Adrenal gland (tissue), 12 donors: ENCODE results near the gene ARMH3. TPM values are rescaled to one million over a fixed set of nuclear protein-coding genes. Genes with fewer than 3 reads are reported as not detected.
A peak's percentile ranks its signal among the peaks of the same experiment; 100 is the strongest.

Experiments
- DNase-seq, 7 donors: peaks; one replicate each; pipeline ENCODE4 v3.0.0-alpha.2; 2019 to 2020
- H3K27ac ChIP-seq, 5 donors: fragments of 200-600 bp; sonication (generic) in 4 of 5; 1 replicate in 3 of 5; 2 replicates in 2 of 5; pipeline versions ENCODE4 v1.5.1 to v1.8.0; 2016 to 2020; ENCODE audit warnings: mild to moderate bottlenecking in 1 of 5
- H3K27me3 ChIP-seq: fragments of 200-600 bp; 2 replicates; pipeline ENCODE4 v1.8.0; 2021
- H3K36me3 ChIP-seq, 2 donors: fragments of 200-600 bp; replicated peaks in 1 of 2; 1 replicate in 1 of 2; 2 replicates in 1 of 2; pipeline versions ENCODE4 v1.5.1 to v1.8.0; 2018 to 2022
- H3K4me1 ChIP-seq, 2 donors: fragments of 200-600 bp; replicated peaks in 1 of 2; 1 replicate in 1 of 2; 2 replicates in 1 of 2; pipeline versions ENCODE4 v1.5.1 to v1.8.0; 2018 to 2021
- H3K4me3 ChIP-seq, 4 donors: fragments of 200-600 bp; sonication (generic) in 3 of 4; one replicate each; pipeline ENCODE4 v1.5.1; 2016 to 2018
- H3K9me3 ChIP-seq, 3 donors: fragments of 200-600 bp; sonication (generic) in 1 of 3; replicated peaks in 1 of 3; 1 replicate in 2 of 3; 2 replicates in 1 of 3; pipeline versions ENCODE4 v1.5.1 to v1.8.0; 2016 to 2021
- CTCF ChIP-seq, 6 experiments: fragments of 450-650 bp in 4 of 6; fragments of 200-600 bp in 2 of 6; sonication (generic) in 1 of 6; IDR thresholded peaks; 1 replicate in 5 of 6; 2 replicates in 1 of 6; pipeline versions ENCODE4 v1.5.1 to v1.8.0; 2016 to 2021; ENCODE audit warnings: antibody characterized with exemption in 6 of 6, mild to moderate bottlenecking in 2 of 6, moderate library complexity in 1 of 6
- POLR2A ChIP-seq, 2 donors: fragments of 450-650 bp; IDR thresholded peaks; one replicate each; pipeline ENCODE4 v1.6.1; 2017; ENCODE audit warnings: antibody characterized with exemption in 2 of 2, mild to moderate bottlenecking in 2 of 2, moderate library complexity in 1 of 2
- WGBS, 4 donors: extraction: QIAGEN DNeasy Blood & Tissue Kit in 2 of 4; methylation state at CpG; one replicate each; pipeline versions ENCODE4 v1.1.5 to v1.1.7; 2013 to 2017; 5-methylcytosine and 5-hydroxymethylcytosine counted together
- intact Hi-C, 2 donors: fragments of 100-400 bp; cut with DNase I; formaldehyde crosslinking; loops; one replicate each; pipeline versions ENCODE4 v1.14.1 to v1.15.0; 2022 to 2023
- polyA plus RNA-seq, 3 donors: library from polyadenylated mRNA; stranded (reverse); fragments of 200-250 nt in 2 of 3; fragments of 350-450 nt in 1 of 3; fragmentation: Illumina TruSeq in 1 of 3; extraction: RNeasy Lipid Tissue Mini Kit (QIAGEN cat#74804) in 1 of 3; gene quantifications; one replicate each; pipeline ENCODE4 v1.2.3, GENCODE V29; 2013 to 2014
- total RNA-seq, 9 donors: library from RNA; depleted of rRNA in 4 of 9; stranded (reverse); fragments of >200 nt in 4 of 9; fragments of 120-200 nt in 1 of 9; fragmentation: NEBNext Ultra II Directional in 1 of 9; extraction: Animal tissue kit (Norgen Biotek cat#: 25700) in 1 of 9; gene quantifications; one replicate each; pipeline versions ENCODE4 v1.1.0 to v1.2.4, GENCODE V29; 2013 to 2023
- donor health status: healthy with polysubstance abuse.
- donor health status: Bipolar disorder and iron deficiency.
- donor health status: DM: yes; HTN: yes; CAD: no.
- donor health status: DM: no; HTN: no; CAD: no.
- donor health status: DM: no; HTN: no; CAD: no.
- donor health status: DM: yes; HTN: yes; CAD: no.

The ARMH3 gene
- total and polyA plus RNA-seq, 12 donors, result 12.6 to 29.7 (median 17.4) TPM

- intact Hi-C loops, result no loop called here
- 84 to 100% (median 87%) methylated on average over 1 of the region's 1 CpG for WGBS, 4 donors
Observed at GRCh38 chr10:101896225-101896877, 159.6 kb downstream of the ARMH3 start.

GRCh38 chr10:101895781-101896180 is 160.2 kb downstream of the ARMH3 start:
- no peak for DNase-seq
- peaks cover 0 to 7% of the 10 kb centered on the region in 2 donors for H3K4me1 ChIP-seq
- no peak overlapping the region for H3K4me3 ChIP-seq
- H3K27ac ChIP-seq, result no peak overlapping the region
- TF ChIP-seq POLR2A (IDR thresholded peaks at IDR 0.05) (no peak), CTCF (IDR thresholded peaks at IDR 0.05) (no peak)
- H3K27me3 ChIP-seq, result no peaks in the 10 kb centered on the region
- H3K36me3 ChIP-seq, result no peaks in the 10 kb centered on the region
- WGBS, 4 donors, result 93 to 99% (median 98%) methylated on average over 4 of the region's 4 CpGs
- no peaks in the 10 kb centered on the region for H3K9me3 ChIP-seq
- intact Hi-C loops, result no loop called here

More at GRCh38 chr10:101896225-101896877, 159.6 kb downstream of the ARMH3 start:
- no peak overlapping the region for H3K27ac ChIP-seq
- H3K27me3 ChIP-seq, result no peaks in the 10 kb centered on the region
- H3K9me3 ChIP-seq, result no peaks in the 10 kb centered on the region
- H3K36me3 ChIP-seq, result no peaks in the 10 kb centered on the region
- no peak for TF ChIP-seq POLR2A (IDR thresholded peaks at IDR 0.05)
- TF ChIP-seq CTCF (IDR thresholded peaks at IDR 0.05), result no peak
- no peak for DNase-seq
- no peak overlapping the region for H3K4me3 ChIP-seq
- peaks cover 0 to 7% of the 10 kb centered on the region in 2 donors for H3K4me1 ChIP-seq

- Histone ChIP-seq H3K27me3 (no peaks in the 10 kb centered on the region), H3K4me1 (peaks cover 0 to 7% of the 10 kb centered on the region in 2 donors), H3K36me3 (no peaks in the 10 kb centered on the region), H3K27ac (no peak overlapping the region), H3K9me3 (no peaks in the 10 kb centered on the region), H3K4me3 (no peak overlapping the region)
- TF ChIP-seq POLR2A (IDR thresholded peaks at IDR 0.05) (no peak), CTCF (IDR thresholded peaks at IDR 0.05) (no peak)
- DNase-seq, result peak; percentile 32 to 74 (median 60)
- WGBS, 4 donors, result 53 to 79% (median 59%) methylated on average over 3 of the region's 3 CpGs
- intact Hi-C loops, result loop anchor here in 1 of 2 donors (5.0 kb wide), 1 partner anchor 52 kb away; the partner anchor contains the start of gene KCNIP2
Observed at GRCh38 chr10:101894742-101895141, 161.2 kb downstream of the ARMH3 start.

GRCh38 chr10:101894266-101894665 is 161.7 kb downstream of the ARMH3 start:
- TF ChIP-seq POLR2A (IDR thresholded peaks at IDR 0.05), result no peak
- no peak for TF ChIP-seq CTCF (IDR thresholded peaks at IDR 0.05)
- H3K4me3 ChIP-seq, result no peak overlapping the region
- 85 to 94% (median 89%) methylated on average over 6 of the region's 6 CpGs for WGBS, 4 donors
- H3K36me3 ChIP-seq, result no peaks in the 10 kb centered on the region
- no peak for DNase-seq
- peaks cover 0 to 7% of the 10 kb centered on the region in 2 donors for H3K4me1 ChIP-seq
- H3K27me3 ChIP-seq, result no peaks in the 10 kb centered on the region
- H3K9me3 ChIP-seq, result no peaks in the 10 kb centered on the region
- no peak overlapping the region for H3K27ac ChIP-seq
- intact Hi-C loops, result loop anchor here in 1 of 2 donors (5.0 kb wide), 1 partner anchor 52 kb away; the partner anchor contains the start of gene KCNIP2
